ENCODE results near the gene ARHGAP40.

ARHGAP40 gene

DNA sequence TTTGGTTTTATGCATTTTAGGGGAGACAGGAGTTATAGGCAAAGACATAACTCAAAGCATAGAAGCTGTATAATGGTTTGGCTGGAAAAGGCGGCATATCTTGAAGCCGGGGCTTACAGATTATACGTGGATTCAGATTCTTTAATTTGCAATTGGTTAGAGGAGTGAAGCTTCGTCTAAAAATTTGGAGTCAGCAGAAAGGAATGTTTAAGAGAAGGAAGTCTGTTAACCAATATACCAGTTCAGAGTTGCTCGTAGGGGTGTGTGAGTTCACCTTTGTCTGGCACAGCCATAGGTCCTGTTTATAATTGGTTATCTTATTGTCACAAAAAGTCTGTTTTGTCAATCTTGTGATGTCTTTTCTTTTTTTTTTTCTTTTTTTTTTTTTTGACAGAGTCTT, 8.9 kb downstream of the ARHGAP40 start:
- DNase-seq, result peak; percentile 61
- in situ Hi-C loops (cut with HindIII; ENCODE audit: low pct_ligation_motif_present, low pct_unique_long_range_greater_than_20kb, low sequenced_read_pairs), result no loop called here

DNA sequence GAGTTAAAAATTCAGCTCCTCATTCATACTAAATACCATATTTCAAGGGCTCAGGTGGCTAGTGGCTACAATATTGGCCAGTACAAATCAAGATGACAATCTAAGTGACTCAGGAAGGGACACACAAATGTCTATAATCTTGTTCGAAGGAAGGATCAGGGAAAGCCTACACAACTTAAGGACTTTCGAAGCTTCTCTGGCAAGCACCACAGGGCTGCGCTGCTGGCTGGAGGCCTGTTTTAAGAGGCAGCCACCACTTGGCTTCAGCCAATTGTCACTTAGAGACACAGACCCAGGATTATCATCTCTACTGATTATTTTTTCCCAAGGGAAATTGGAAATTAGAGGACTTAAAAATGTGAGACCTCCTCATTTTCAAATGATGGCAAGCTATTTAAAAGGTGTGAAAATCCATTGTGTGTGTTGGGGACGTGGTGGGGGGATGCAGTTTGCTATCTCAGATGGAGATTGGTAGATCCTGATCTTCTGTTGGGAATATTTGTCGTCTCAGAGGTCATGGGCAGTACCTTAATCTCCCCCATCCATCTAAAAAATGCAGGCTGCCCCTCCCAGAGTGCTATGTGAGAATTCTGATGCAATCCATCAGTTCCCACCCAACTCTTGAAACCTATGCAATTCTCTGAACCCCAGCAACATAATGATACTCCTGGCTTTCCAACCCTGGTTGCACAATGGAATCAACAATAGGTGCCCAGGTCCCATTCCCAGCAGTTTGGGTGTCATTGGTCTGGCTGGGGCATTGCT, 11.3 kb downstream of the ARHGAP40 start:
- DNase-seq, result no peak
- in situ Hi-C loops (cut with HindIII; ENCODE audit: low pct_ligation_motif_present, low pct_unique_long_range_greater_than_20kb, low sequenced_read_pairs), result no loop called here

DNA sequence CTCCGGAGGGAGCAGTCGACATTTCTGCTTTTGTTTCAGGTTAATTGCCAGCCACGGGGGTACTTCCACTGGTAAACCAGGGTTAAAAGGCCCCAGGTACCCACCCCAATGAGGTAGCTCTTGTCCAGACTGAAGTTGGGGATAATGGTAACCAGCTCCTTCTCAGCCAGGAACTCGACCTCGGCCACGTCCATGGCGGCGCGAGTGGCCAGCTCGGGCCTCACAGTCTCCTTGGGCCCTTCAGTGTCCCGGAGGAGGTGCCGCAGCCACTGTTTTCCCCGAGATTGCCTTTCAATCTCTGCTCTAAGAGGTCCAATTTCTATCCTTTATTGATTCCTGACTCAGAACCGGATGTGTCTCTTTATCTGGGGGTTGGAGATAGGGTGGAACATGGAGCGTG, 13.7 kb downstream of the ARHGAP40 start:
- in situ Hi-C loops (cut with HindIII; ENCODE audit: low pct_ligation_motif_present, low pct_unique_long_range_greater_than_20kb, low sequenced_read_pairs), result no loop called here
- no peak for DNase-seq

GRCh38 chr20:38616457-38616856, 14.8 kb downstream of the ARHGAP40 start:
- in situ Hi-C loops (cut with HindIII; ENCODE audit: low pct_ligation_motif_present, low pct_unique_long_range_greater_than_20kb, low sequenced_read_pairs), result no loop called here

GRCh38 chr20:38617011-38617829, 15.6 kb downstream of the ARHGAP40 start:
- in situ Hi-C loops (cut with HindIII; ENCODE audit: low pct_ligation_motif_present, low pct_unique_long_range_greater_than_20kb, low sequenced_read_pairs), result no loop called here

More at GRCh38 chr20:38616457-38616856, 14.8 kb downstream of the ARHGAP40 start:
- no peak for DNase-seq

DNA sequence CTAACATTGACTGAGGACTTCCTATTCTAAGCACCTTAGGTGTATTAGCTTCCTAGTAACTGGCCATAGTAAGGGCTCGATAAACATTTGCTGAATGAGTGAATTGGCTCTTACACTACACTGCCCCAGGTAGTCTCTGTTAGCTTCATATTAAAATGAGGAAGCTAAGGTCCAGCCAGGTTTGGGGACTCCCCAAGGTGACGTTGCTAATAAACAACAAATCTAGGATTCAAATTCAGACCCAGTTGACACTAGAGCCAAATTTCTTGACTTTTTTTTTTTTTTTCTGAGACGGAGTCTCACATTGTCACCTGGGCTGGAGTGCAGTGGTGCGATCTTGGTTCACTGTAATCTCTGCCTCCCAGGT, 16.2 kb downstream of the ARHGAP40 start:
- in situ Hi-C loops (cut with HindIII; ENCODE audit: low pct_ligation_motif_present, low pct_unique_long_range_greater_than_20kb, low sequenced_read_pairs), result no loop called here
- no peak for DNase-seq

More at GRCh38 chr20:38617011-38617829, 15.6 kb downstream of the ARHGAP40 start:
- DNase-seq, result peak; percentile 90

GRCh38 chr20:38620441-38620840, 18.8 kb downstream of the ARHGAP40 start:
- in situ Hi-C loops (cut with HindIII; ENCODE audit: low pct_ligation_motif_present, low pct_unique_long_range_greater_than_20kb, low sequenced_read_pairs), result no loop called here
- no peak for DNase-seq

- in situ Hi-C loops (cut with HindIII; ENCODE audit: low pct_ligation_motif_present, low pct_unique_long_range_greater_than_20kb, low sequenced_read_pairs), result no loop called here
- DNase-seq, result no peak
Measured at GRCh38 chr20:38623061-38623460, 21.5 kb downstream of the ARHGAP40 start.

- in situ Hi-C loops (cut with HindIII; ENCODE audit: low pct_ligation_motif_present, low pct_unique_long_range_greater_than_20kb, low sequenced_read_pairs), result no loop called here
- DNase-seq, result no peak
Measured at GRCh38 chr20:38624084-38624483, 22.5 kb downstream of the ARHGAP40 start.

DNA sequence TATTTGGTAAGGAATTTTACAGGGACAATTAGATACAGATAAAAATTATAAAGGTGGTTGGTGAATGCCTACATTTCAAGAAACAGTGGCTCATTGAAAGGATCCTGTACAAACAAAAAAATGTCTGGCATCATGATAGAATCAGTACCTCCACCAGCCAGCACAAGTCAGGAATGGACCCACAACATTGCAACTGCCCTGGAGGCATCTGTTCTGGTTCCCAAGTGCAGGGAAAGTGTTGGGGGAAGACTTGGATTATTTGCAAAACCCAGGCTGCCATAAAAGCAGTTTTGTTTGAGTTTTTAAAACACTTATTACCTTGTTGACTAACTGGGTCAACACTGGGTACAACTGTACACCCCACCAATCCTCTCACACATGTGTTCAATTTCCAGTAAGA, 24.3 kb downstream of the ARHGAP40 start:
- DNase-seq, result no peak
- in situ Hi-C loops (cut with HindIII; ENCODE audit: low pct_ligation_motif_present, low pct_unique_long_range_greater_than_20kb, low sequenced_read_pairs), result no loop called here

GRCh38 chr20:38626921-38627659, 25.5 kb downstream of the ARHGAP40 start:
- no peak for DNase-seq
- in situ Hi-C loops (cut with HindIII; ENCODE audit: low pct_ligation_motif_present, low pct_unique_long_range_greater_than_20kb, low sequenced_read_pairs), result no loop called here

DNA sequence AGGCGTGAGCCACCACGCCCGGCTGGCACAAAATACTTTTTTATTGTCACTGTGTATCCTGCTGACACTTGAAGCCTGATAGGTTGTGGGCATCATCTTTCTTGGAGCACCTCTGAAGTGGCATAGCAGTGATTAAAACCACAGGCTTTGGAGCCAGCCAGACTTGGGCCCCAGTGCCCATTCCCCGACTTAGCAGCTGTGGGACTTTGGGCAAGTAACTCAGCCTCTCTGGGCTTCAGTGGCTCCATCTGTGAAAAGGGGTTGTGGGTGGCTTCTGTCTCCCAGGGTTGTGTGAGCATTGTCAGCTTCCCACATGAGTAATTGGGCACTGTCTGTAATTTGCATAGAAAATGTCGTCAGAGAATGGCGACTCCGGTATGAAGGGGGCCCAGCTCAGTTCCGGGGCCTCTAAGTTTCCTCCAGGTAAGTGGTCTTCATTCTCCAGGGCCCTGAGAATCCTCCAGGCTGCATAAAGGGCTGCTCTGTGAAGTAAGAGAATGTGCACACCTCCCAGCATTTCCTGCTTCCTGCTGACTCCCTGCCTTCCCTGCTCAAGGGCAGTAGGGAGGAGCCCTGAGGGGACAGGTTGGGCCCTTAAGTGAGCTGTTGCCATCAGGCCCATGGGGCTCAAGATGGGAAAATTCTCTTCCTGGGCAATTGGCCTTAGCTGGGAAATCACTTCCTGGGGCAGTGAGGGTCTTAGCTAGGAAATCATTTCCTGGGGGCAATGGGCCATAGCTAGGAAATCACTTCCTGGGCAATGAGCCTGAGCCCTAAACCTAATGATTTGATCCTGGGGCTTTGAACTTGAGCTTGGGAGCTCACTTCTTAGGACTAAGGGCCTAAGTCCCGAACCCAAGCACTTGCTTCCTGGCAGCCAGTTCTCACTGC, 27.2 kb downstream of the ARHGAP40 start:
- in situ Hi-C loops (cut with HindIII; ENCODE audit: low pct_ligation_motif_present, low pct_unique_long_range_greater_than_20kb, low sequenced_read_pairs), result no loop called here

DNA sequence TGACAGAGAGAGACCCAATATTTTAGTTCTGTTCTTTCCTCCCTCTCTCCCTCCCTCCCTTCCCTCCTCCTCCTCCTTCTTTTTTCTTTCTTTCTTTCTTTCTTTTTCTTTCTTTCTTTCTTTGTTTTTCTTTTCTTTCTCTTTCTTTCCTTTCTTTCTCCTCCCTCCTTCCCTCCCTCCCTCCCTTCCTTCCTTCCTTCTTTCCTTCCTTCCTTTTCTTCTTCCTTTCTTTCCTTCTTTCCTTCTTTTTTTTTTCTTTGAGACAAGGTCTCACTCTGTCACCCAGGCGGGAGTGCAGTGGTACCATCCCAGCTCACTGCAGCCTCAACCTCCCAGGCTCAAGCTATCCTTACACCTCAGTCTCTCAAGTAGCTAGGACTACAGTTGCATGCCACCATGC, 28.4 kb downstream of the ARHGAP40 start:
- DNase-seq, result no peak
- in situ Hi-C loops (cut with HindIII; ENCODE audit: low pct_ligation_motif_present, low pct_unique_long_range_greater_than_20kb, low sequenced_read_pairs), result no loop called here

More for the DNA sequence above, 27.2 kb downstream of the ARHGAP40 start:
- DNase-seq, result no peak

DNA sequence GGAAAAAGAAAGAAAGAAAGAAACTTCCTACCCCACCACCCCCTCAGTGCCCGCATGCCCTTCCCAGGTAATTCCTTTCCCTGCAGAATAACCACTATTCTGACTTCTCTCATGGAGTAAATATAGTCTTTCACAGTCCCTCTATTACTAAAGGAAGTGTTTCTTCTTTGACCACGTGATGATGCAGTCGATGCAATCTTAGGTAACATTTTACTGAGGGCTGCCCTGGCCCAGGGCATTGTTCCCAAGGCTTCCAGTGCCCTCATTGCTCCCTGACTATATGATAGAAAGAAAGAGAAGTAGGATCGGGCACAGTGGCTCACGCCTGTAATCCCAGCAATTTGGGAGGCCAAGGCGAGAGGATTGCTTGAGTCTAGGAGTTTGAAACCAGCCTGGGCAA, 29.1 kb downstream of the ARHGAP40 start:
- DNase-seq, result peak; percentile 17
- in situ Hi-C loops (cut with HindIII; ENCODE audit: low pct_ligation_motif_present, low pct_unique_long_range_greater_than_20kb, low sequenced_read_pairs), result no loop called here

DNA sequence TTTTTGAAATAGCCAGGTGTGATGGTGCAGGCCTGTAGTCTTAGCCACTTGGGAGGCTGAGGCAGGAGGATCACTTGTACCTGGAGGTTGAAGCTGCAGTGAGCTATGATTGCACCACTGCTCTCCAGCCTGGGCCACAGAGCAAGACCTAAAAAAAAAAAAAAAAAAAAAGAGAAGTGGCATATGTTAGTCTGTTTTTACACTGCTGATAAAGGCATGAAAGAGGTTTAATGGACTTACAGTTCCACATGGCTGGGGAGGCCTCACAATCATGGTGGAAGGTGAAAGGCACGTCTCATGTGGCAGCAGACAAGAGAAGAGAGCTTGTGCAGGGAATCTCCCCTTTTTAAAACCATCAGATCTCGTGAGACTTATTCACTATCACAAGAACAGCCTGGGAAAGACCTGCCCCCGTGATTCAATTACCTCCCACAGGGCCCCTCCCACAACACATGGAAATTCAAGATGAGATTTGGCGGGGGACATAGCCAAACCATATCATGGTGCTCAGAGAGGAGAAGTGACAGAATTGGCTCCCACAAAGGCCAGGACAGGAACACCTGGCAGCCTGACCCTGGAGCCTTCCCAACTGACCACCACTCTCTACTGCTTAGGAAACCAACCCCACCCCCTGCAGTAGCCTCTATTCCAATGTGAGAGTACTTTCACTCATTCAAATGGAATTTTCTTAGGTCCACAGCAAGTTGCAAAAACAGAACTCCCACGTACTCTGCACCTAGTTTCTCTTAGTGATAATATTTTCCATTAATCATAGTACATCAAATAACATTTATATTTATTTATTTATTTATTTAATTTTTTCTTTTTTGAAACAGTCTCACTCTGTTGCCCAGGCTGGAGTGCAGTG, 29.8 kb downstream of the ARHGAP40 start:
- no peak for DNase-seq
- in situ Hi-C loops (cut with HindIII; ENCODE audit: low pct_ligation_motif_present, low pct_unique_long_range_greater_than_20kb, low sequenced_read_pairs), result no loop called here

DNA sequence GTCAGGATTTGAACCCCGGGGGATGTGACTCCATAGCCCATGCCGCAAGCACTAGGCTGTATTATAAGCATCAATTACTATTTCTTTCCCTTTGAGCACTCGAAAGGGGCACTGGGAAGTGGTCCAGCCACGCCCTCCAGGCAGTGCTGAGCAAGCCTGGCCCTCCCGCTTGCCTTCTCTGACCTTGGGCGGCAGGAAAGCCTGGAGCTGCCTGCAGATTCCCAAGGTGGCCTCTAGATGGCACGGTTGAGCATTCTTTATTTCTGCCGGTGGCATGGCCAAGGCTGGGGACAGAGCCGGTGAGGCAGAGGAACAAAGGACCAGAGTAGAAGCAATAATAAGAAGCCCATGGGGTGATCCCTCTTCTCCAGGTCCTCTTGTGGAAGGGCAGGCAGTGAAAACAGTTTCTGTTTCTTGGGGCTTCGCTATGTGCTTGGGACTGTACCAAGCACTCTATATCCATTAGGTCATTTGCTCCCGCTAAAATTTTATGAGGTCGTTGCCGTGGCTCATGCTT, 32.0 kb downstream of the ARHGAP40 start:
- DNase-seq, result peak; percentile 61
- in situ Hi-C loops (cut with HindIII; ENCODE audit: low pct_ligation_motif_present, low pct_unique_long_range_greater_than_20kb, low sequenced_read_pairs), result no loop called here

GRCh38 chr20:38635721-38636288, 34.2 kb downstream of the ARHGAP40 start:
- DNase-seq, result no peak
- in situ Hi-C loops (cut with HindIII; ENCODE audit: low pct_ligation_motif_present, low pct_unique_long_range_greater_than_20kb, low sequenced_read_pairs), result no loop called here

Data from ACHN (cell line).